ENCODE data around the gene PPFIBP1.
A peak's percentile ranks its signal among the peaks of the same experiment; 100 is the strongest.

PPFIBP1 gene

DNA sequence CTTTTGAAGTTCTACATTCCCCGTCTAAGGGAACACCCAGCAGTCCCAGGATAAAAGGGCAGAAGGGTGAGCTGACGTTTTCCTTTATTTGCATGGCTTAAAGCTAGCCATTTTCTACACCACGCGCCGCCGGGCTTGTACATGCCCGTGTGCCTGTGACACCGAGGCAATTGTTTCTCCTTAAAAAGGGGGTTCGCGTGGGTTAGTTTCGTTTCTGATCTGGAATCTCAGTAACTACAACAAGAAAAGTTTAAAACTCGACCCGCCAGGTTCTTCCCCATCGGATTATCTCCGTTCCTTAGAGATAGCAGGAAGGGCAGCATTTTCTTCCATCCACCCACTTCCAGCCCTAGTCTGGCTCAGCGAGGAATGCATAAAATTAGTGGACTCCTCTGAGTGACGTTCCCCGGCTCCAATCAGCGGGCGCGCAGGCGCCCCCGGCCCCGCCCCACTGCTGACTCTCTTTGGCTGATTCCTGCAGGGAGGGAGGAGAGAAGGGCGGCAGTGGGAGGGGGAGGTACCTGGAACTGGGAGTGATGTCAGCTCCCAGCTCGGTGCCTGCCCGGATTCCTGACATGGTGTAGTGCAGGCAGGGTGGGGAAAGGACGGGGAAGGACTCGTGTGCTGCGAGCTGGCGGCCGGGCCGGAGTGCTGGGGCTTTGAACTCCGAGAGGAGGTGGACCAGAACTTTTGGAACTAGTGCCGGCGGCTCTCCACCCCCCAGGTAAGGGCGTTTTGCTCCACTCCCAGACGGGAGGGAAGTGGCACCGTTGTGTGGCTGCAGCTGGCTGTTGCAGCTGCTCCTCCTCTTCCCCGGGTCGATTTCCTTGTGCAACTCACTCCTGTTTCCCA lies at the start of gene PPFIBP1:
PPFIBP1 (plus strand) TSS at position 565 of the 852 bp plus-strand sequence. CDS start 109,191 bp downstream, outside the sequence.
- peak; percentile 81 to 99 (median 96) for DNase-seq

DNA sequence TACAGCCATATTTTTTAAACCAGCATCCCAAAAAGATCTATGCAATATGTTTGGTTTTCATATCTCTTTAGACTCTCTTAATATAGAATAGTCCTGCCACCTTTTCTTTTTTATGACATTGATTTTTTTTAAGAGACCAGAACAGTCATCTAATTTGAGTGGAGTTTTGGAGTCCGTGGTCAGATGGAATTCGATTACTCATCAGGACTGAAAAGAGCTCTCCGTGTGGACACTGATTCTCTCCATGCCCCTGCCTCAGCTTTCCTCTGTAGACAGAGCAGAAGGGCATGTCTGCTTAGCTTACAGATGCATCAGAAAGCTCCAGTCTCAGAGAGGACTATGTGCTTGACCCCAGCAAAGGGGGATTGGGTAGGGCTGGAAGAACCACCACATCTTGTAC lies 49.7 kb upstream of the PPFIBP1 start:
- no peak for DNase-seq

DNA sequence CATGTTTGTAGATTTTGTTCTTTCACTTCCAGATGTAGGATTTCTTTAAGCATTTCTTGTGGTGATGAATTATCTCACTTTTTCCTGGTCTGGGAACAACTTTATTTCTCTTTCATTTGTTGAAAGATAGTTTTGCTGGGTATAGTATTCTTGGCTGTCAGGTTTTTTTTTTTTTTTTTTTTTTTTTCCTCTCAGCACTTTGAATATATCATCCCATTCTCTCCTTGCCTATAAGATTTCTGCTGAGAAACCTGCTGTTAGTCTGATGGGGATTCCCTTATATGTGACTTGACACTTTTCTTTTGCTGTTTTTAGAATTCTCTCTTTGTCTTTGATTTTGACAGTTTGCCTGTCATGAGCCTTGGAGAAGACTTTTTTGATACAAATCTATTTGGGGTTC lies 47.0 kb upstream of the PPFIBP1 start:
- no peak for DNase-seq

DNA sequence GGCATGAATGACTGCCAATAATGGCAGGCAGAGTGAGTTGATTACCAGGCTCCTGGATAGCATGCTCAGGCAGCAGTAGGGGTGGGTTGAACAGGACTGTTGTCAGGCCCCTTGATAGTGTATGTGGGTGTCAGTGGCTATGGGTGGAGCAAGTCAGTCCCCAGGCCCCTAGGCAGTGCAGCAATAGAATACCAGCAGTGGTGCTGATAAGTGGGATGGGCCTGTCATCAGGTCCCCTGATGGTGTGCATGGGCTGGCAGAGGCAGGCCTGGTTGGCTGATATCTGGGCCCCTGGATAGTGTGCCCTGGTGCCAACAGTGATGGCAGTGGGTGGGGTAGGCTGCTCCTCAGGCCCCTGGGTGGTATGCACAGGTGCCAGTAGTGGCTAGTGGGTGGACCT lies 45.1 kb upstream of the PPFIBP1 start:
- DNase-seq = no peak

DNA sequence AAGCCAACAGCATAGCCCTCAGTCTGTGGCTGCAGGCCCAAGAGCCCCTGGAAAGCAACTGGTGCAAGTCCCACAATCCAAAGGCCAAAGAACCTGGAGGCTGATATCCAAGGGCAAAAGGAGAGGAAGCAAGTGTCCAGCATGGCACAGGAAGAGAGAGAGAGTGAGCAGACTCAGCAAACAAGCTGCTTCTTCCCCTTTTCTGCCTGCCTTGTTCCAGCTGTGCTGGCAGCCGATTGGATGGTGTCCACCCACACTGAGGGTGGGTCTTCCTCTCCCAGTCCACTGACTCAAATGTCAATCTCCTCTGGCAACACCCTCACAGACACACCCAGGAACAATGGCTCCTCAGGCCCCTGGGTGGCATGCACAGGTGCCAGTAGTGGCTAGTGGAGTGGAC lies 44.0 kb upstream of the PPFIBP1 start:
- no peak for DNase-seq

DNA sequence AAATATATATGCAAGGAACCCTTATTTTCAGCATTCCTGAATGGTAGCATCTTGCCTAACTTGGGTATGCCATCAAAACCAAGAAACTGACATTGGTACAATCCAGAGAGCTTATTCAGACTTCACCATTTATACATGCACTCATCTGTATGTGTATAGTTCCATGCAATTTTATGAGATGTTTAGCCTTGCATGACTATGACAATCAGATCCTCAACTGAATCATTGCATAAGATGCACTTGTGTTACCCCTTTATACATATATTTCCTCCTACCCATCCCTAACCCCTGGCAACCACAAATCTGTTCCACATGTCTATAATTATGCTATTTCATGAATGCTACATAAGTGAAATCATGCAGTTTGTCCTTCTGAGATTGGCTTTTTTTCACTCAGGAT lies 37.0 kb upstream of the PPFIBP1 start:
- no peak for DNase-seq

DNA sequence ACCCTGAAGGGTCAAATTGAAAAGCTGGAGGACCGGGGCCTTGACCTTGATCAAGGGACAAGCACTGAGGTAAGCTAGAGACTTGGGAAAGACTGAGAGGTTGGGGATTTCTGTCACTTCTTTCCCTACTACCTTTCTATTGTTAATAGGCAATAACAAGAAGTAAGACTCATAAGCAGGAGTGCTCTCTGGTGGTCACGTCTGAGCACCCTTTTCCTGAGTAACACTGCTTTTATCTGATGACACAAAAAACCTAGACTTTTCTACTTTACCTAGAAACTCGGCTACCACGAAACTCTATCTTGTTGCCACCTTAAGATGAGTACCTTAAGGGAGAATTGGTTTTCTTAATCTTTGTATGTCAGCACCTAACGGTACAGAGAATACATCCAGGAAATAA lies 35.5 kb upstream of the PPFIBP1 start:
- DNase-seq = no peak

DNA sequence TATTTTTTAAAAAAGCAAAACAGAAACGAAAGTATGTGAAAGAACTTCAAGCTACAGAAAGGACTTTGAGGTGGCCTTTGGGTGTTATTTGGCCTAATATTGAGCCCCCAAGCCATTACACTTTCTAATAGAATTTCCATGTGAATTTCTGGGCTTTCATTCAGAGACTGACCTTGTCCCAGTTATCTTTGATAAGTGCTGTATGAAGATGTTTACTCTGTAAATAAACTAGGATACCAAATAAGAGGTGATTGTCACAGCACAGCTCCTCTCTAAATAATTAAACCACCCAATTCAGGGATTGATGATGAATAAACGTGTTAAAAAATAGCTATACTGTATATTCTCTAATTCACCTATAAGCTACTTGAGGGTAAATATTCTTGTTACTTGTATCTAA lies 32.8 kb upstream of the PPFIBP1 start:
- DNase-seq = no peak

DNA sequence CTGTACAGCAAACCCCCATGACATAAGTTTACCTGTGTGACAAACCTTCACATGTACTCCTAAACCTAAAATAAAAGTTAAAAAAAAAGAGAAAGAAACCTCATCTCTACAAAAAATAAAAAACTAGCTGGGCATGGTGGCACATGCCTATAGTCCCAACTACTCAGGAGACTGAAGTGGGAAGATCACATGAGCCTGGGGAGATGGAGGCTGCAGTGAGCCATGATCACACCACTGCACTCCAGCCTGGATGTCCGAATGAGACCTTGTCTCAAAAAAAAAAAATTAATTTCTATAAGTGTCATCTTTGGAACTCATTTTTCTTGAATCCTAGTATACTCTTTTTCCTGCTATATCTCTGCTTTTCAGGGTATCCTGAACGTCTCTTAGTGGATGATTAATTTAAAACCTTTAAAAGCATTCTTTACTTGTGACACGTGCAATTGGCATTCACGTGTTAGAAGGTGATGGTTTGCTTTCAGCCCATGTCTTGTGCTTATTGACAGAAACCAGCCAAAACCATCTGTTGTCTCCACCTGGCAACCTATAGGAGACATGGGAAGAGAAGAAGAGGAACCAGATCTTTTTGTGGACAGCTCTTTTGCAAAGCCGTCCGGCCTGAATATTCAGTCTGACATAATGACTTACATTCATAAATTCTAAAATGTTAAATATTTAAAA lies 30.6 kb upstream of the PPFIBP1 start:
- DNase-seq = no peak

- DNase-seq = no peak
These were observed 26.6 kb upstream of the PPFIBP1 start for GRCh38 chr12:27497446-27497845.

DNA sequence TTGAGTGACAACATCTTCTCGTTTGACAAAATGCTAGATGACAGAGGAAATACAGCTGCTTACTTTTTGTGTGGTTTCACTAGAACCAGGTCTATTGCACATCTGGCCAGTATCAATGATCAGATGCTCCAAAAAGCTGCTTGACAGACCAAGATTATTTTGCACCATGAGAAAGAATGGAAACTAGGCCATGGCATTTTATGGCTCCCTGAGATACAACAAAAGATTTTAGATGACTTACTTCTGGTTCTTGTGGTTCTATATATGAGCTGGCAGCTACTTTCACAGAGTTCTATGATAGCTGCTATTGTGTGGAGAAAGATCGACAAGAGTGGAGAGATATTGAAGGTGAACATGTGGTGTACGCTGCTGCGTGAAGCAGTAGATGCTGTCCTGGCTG lies 25.9 kb upstream of the PPFIBP1 start:
- no peak for DNase-seq

DNA sequence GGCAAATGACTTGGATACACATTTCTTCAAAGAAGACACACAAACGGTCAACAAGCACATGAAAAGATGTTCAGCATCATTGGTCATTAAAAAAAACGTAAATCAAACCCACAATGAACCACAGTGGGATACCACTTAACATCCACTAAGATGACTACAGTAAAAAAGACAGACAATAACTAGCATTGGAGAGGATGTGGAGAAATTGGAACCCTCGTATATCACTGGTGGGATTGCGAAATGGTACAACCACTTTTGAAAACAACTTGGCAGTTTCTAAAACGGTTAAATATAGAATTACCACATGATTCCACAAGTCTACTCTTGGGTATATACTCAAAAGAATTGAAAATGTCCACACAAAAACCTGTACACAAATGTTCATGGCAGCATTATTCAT lies 25.2 kb upstream of the PPFIBP1 start:
- DNase-seq = no peak

DNA sequence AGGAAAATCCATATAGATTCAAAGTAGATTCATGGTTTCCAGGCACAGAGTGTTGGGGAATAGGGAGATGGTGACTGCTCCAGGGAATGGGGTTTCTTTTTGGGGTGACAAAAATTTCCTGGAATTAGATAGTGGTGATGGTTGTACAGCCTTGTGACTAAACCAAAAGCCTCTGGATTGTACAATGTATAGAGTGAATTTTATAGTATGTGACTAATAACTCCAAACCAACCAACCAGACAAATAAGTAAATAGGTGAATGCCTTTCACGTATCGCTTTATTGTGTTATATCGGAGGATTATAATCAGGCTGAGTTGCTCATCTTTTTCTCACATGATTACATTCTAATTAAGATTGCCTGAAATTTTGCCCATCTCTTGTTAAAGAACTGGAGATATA lies 24.6 kb upstream of the PPFIBP1 start:
- DNase-seq = no peak

GRCh38 chr12:27500546-27500945 lies 23.5 kb upstream of the PPFIBP1 start:
- no peak for DNase-seq

DNA sequence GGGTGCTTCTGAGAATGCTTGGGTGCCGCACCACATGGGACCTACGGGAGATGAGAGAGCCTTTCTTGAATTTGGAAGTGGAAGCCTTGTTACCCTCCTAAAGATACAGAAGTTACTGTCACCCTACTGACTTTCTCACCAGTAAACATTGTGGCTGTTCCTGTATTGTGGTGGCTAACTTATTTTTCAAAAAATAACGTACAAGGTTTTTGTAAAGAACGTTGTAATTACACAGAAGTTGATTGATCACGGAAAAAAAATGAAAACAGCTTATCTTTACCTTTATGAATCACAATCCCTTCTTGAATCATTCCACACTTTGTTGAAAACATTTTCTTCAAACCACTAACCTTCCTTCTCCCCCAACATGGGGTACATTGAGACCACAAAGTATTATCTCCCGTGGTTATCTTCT lies 22.0 kb upstream of the PPFIBP1 start:
- no peak for DNase-seq

DNA sequence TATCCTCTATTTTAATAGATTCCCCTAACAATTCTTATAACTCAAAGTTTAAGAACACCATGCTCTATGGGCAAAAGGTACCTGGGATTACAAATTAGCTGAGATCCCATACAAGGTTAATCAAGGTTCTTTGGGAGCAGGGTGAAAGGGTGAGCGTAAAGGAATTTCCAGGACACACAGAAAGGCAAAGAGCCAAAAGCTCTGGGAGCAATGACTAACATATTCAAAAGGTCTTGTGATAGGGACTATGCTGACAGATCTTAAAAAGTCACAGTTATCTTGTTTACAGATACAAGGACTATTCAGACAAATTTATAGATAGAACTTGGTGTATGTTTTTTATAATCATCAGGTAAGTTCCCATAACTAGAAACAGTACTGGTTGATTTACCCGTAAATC lies 19.5 kb upstream of the PPFIBP1 start:
- no peak for DNase-seq

DNA sequence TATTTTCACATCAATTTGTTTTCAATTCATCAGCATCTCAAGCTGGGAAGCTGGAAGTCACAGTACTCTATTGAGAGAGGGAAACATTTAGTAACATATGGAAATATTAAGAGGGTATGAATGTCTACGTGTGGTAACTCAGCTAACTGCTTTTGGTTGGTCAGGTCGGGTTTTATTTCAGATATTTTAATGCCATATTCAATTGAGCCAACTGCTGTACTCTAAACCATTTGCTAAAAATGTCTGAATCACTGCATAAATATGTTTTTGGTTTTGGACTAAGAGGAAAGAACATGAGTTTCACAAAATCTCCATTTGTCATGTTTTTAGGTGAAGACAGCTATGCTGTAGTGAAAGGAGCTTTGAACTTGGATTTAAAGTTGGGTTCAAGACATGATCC lies 18.9 kb upstream of the PPFIBP1 start:
- DNase-seq = no peak

GRCh38 chr12:27505761-27506160 lies 18.2 kb upstream of the PPFIBP1 start:
- no peak for DNase-seq

DNA sequence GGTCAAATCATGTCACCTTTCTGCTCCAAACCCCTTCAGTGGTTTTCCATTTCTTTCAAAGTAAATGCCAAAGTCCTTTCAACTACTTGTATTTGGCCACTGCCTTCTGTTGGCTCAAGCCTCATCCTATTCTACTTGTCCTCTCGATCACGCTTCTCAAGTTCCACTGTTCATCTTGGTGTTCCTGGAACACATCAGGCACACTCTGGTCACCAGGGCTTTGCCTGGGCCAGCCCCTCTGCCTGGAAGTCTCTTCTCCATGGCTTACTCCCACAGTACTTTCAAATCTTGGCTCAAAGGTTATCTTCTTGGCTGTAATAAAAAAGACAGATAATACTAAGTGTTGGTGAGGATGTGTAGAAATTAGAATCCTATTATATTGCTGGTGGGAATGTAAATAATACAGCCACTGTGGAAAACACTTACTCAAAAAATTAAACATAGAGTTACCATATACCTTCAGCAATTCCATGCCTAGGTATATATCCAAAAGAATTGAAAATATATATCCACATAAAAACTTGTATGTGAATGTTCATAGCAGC lies 17.3 kb upstream of the PPFIBP1 start:
- no peak for DNase-seq

- DNase-seq = peak in 3 of 58 donors; percentile 4 to 22 (median 11)
These were observed 15.1 kb upstream of the PPFIBP1 start for GRCh38 chr12:27508736-27509431.

- DNase-seq = peak in 8 of 58 donors; percentile 9 to 66 (median 31)
These were observed 12.8 kb upstream of the PPFIBP1 start for GRCh38 chr12:27511031-27511722.
